ENCODE results near the gene TUBB2A. TPM values are rescaled to one million over a fixed set of nuclear protein-coding genes. Genes with fewer than 3 reads are reported as not detected.

The TUBB2A gene
- total and polyA plus RNA-seq, 2 of the 13 experiments (the other 11 are each of a cell fraction or from before 2014, with no cell fraction given) = 35.3 to 106 TPM

- CTCF ChIA-PET (ENCODE audit: low intra/inter-chr PET ratio, low total read pairs) = no interaction called here
These were observed 47.6 kb upstream of the TUBB2A start for GRCh38 chr6:3204921-3205320.

More at GRCh38 chr6:3204921-3205320, 47.6 kb upstream of the TUBB2A start:
- no peaks in the 10 kb centered on the region for H4K20me1 ChIP-seq (ENCODE audit: insufficient read depth, low read length)
- DNase-seq (ENCODE audit: low spot score) = no peak
- H2AFZ ChIP-seq (ENCODE audit: low read length) = no peak overlapping the region
- in situ Hi-C loops (cut with HindIII; ENCODE audit: extremely low pct_ligation_motif_present, low pct_unique_long_range_greater_than_20kb) (no loop called here), intact Hi-C loops (cut with micrococcal nuclease; ENCODE audit: unreplicated experiment) (loop anchor here (5.0 kb wide), 1 partner anchor 42 kb away; no protein-coding TSS in a partner anchor)
- POLR2A ChIA-PET = no interaction called here
- ATAC-seq = no peak
- TF ChIP-seq ZSCAN31 (CRISPR knock-in tag; IDR thresholded peaks at IDR 0.05; ENCODE audit: low read depth) (no peak), ZNF136 (CRISPR knock-in tag; IDR thresholded peaks at IDR 0.05; ENCODE audit: low read depth) (no peak), CREBL2 (CRISPR knock-in tag; IDR thresholded peaks at IDR 0.05; ENCODE audit: borderline replicate concordance) (no peak), ZNF331 (CRISPR knock-in tag; IDR thresholded peaks at IDR 0.05) (no peak), NPAS2 (CRISPR knock-in tag; IDR thresholded peaks at IDR 0.05; ENCODE audit: borderline replicate concordance) (no peak), ZNF205 (CRISPR knock-in tag; IDR thresholded peaks at IDR 0.05) (no peak), SMYD3 (CRISPR knock-in tag; IDR thresholded peaks at IDR 0.05) (no peak), CHD4 (IDR thresholded peaks at IDR 0.05; ENCODE audit: borderline replicate concordance, low read length) (no peak), SOX5 (CRISPR knock-in tag; IDR thresholded peaks at IDR 0.05; ENCODE audit: borderline replicate concordance) (no peak), NFE2L2 (IDR thresholded peaks at IDR 0.05; ENCODE audit: low read length) (no peak), ZNF12 (CRISPR knock-in tag; IDR thresholded peaks at IDR 0.05) (no peak), HDAC2 (CRISPR knock-in tag; IDR thresholded peaks at IDR 0.05) (no peak), HNRNPUL1 (IDR thresholded peaks at IDR 0.05; ENCODE audit: low read depth, low read length) (no peak)
- TF ChIP-seq, protein P1, sequence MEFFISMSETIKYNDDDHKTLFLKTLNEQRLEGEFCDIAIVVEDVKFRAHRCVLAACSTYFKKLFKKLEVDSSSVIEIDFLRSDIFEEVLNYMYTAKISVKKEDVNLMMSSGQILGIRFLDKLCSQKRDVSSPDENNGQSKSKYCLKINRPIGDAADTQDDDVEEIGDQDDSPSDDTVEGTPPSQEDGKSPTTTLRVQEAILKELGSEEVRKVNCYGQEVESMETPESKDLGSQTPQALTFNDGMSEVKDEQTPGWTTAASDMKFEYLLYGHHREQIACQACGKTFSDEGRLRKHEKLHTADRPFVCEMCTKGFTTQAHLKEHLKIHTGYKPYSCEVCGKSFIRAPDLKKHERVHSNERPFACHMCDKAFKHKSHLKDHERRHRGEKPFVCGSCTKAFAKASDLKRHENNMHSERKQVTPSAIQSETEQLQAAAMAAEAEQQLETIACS (CRISPR knock-in tag; IDR thresholded peaks at IDR 0.05) = no peak
- WGBS (ENCODE audit: low lambda C conversion rate) = 55% methylated on average over 6 of the region's 6 CpGs
- BruUV-seq (replicated peaks) = no TSS peak
- no peaks in the 10 kb centered on the region for H3K79me2 ChIP-seq (ENCODE audit: insufficient read depth, low read length)
- no peak overlapping the region for H3K27ac ChIP-seq (ENCODE audit: extremely low read length, insufficient read depth, low read length)
- no peaks in the 10 kb centered on the region for H3K9me3 ChIP-seq (ENCODE audit: low read length)
- no peak overlapping the region for H3K9ac ChIP-seq (ENCODE audit: insufficient read depth, low read depth, low read length)
- no peaks in the 10 kb centered on the region for H3K36me3 ChIP-seq (replicated peaks in 1 of 2; ENCODE audit: control insufficient read depth in 1 of 2, insufficient read depth in 2 of 2, low read length in 2 of 2)
- FAIRE-seq = no peak
- no peak overlapping the region for H3K4me3 ChIP-seq (replicated peaks in 1 of 3; ENCODE audit: insufficient read depth in 1 of 3, low read depth in 2 of 3, low read length in 3 of 3)
- H3K4me1 ChIP-seq (ENCODE audit: insufficient read depth, low read length) = peaks cover 20% of the 10 kb centered on the region
- peaks cover 3 to 51% of the 10 kb centered on the region in 2 experiments; a peak in 3 of 5 replicates for H3K27me3 ChIP-seq (ENCODE audit: control insufficient read depth in 1 of 2, insufficient read depth in 2 of 2, low read length in 2 of 2)
- H3K4me2 ChIP-seq (ENCODE audit: low read depth, low read length) = no peak overlapping the region

Data from HepG2 (cell line).